HT-29 (cell line): ENCODE data around the gene ADARB2. TPM values are rescaled to one million over a fixed set of nuclear protein-coding genes. Genes with fewer than 3 reads are reported as not detected.
"Not testable (repeated sequence)": the region's sequence is repeated elsewhere in the genome, so short reads cannot be mapped to it uniquely, and the experiment has no call there.

Experiments
- DNase-seq: peaks from one replicate; pipeline ENCODE4 v3.0.0-alpha.2; 2015; ENCODE audit warnings: low spot score
- total RNA-seq: library from RNA; depleted of rRNA; stranded (reverse); fragments of >200 nt; shearing (Covaris generic); gene quantifications from 2 replicates; pipeline ENCODE4 v1.2.3, GENCODE V29; 2014

ADARB2 gene
- total RNA-seq, 1 experiment from 2014 or later, result not detected

GRCh38 chr10:1358860-1359625 is 378.3 kb downstream of the ADARB2 start:
- no peak for DNase-seq

GRCh38 chr10:1358147-1358546 is 379.2 kb downstream of the ADARB2 start:
- DNase-seq, result no peak

- DNase-seq, result no peak
Observed at GRCh38 chr10:1356349-1356748, 381.0 kb downstream of the ADARB2 start.

GRCh38 chr10:1354809-1355710 is 382.3 kb downstream of the ADARB2 start:
- no peak for DNase-seq

- not testable (repeated sequence) for DNase-seq
Observed at GRCh38 chr10:1352296-1352695, 385.0 kb downstream of the ADARB2 start.

- DNase-seq, result no peak
Observed at GRCh38 chr10:1348773-1349050, 388.6 kb downstream of the ADARB2 start.

GRCh38 chr10:1347962-1348772 is 389.2 kb downstream of the ADARB2 start:
- DNase-seq, result no peak

GRCh38 chr10:1347525-1347924 is 389.8 kb downstream of the ADARB2 start:
- no peak for DNase-seq

- no peak for DNase-seq
Observed at GRCh38 chr10:1346201-1346600, 391.1 kb downstream of the ADARB2 start.

- DNase-seq, result no peak
Observed at GRCh38 chr10:1345368-1345767, 392.0 kb downstream of the ADARB2 start.

- no peak for DNase-seq
Observed at GRCh38 chr10:1344846-1345245, 392.5 kb downstream of the ADARB2 start.

- no peak for DNase-seq
Observed at GRCh38 chr10:1344408-1344807, 392.9 kb downstream of the ADARB2 start.

- DNase-seq, result no peak
Observed at GRCh38 chr10:1343176-1343575, 394.1 kb downstream of the ADARB2 start.

GRCh38 chr10:1341052-1341451 is 396.3 kb downstream of the ADARB2 start:
- not testable (repeated sequence) for DNase-seq

- DNase-seq, result no peak
Observed at GRCh38 chr10:1339396-1339795, 397.9 kb downstream of the ADARB2 start.

GRCh38 chr10:1335642-1336041 is 401.7 kb downstream of the ADARB2 start:
- no peak for DNase-seq

- no peak for DNase-seq
Observed at GRCh38 chr10:1333981-1334380, 403.3 kb downstream of the ADARB2 start.

GRCh38 chr10:1331560-1331959 is 405.8 kb downstream of the ADARB2 start:
- no peak for DNase-seq

GRCh38 chr10:1329622-1330021 is 407.7 kb downstream of the ADARB2 start:
- DNase-seq, result no peak

GRCh38 chr10:1328981-1329614 is 408.2 kb downstream of the ADARB2 start:
- DNase-seq, result no peak

GRCh38 chr10:1328161-1328823 is 409.0 kb downstream of the ADARB2 start:
- DNase-seq, result no peak
